Fibroblast of lung (primary cell): ENCODE results near the gene PTGES3. TPM values are rescaled to one million over a fixed set of nuclear protein-coding genes. Genes with fewer than 3 reads are reported as not detected.

Source experiments
- DNase-seq, 2 donors: peaks; one replicate each; pipeline versions ENCODE4 v3.0.0 to v3.0.0-alpha.2; 2010; ENCODE audit warnings: low read depth in 2 of 2
- H2AFZ ChIP-seq: 2 replicates; pipeline ENCODE4 v1.5.1; 2012; ENCODE audit warnings: low read length, control low read depth, inconsistent platforms
- H3K27ac ChIP-seq: 2 replicates; pipeline ENCODE4 v1.5.1; 2011; ENCODE audit warnings: low read length, control low read depth; ENCODE audit not compliant: insufficient read depth
- H3K27me3 ChIP-seq: 2 replicates; pipeline ENCODE4 v1.5.1; 2011; ENCODE audit warnings: mild to moderate bottlenecking, low read length; ENCODE audit not compliant: control insufficient read depth, insufficient read depth
- H3K36me3 ChIP-seq: 2 replicates; pipeline ENCODE4 v1.5.1; 2011; ENCODE audit warnings: low read length; ENCODE audit not compliant: control insufficient read depth, insufficient read depth
- H3K4me1 ChIP-seq: 2 replicates; pipeline ENCODE4 v1.5.1; 2011; ENCODE audit warnings: low read length; ENCODE audit not compliant: control insufficient read depth, insufficient read depth; ENCODE audit errors: extremely low read depth
- H3K4me2 ChIP-seq: 2 replicates; pipeline ENCODE4 v1.5.1; 2011; ENCODE audit warnings: low read length, control low read depth; ENCODE audit not compliant: insufficient read depth; ENCODE audit errors: extremely low read depth
- H3K4me3 ChIP-seq, 4 experiments: fragments of 200-600 bp in 1 of 4; sonication (generic) in 1 of 4; replicated peaks in 1 of 4; 2 replicates each; pipeline ENCODE4 v1.5.1; 2011 to 2016; ENCODE audit warnings: low read length in 4 of 4, low read depth in 3 of 4, mild to moderate bottlenecking in 3 of 4, control low read depth in 2 of 4, inconsistent platforms in 1 of 4, mixed read lengths in 1 of 4; ENCODE audit not compliant: insufficient read depth in 1 of 4; ENCODE audit errors: control extremely low read depth in 1 of 4
- H3K79me2 ChIP-seq: 2 replicates; pipeline ENCODE4 v1.5.1; 2012; ENCODE audit warnings: mild to moderate bottlenecking, low read length, inconsistent platforms; ENCODE audit not compliant: control insufficient read depth, insufficient read depth
- H3K9ac ChIP-seq: 2 replicates; pipeline ENCODE4 v1.5.1; 2011; ENCODE audit warnings: mild to moderate bottlenecking, low read length, control low read depth; ENCODE audit not compliant: insufficient read depth
- H3K9me3 ChIP-seq: 2 replicates; pipeline ENCODE4 v1.5.1; 2012; ENCODE audit warnings: low read depth, low read length; ENCODE audit not compliant: control insufficient read depth, insufficient read depth
- H4K20me1 ChIP-seq: 2 replicates; pipeline ENCODE4 v1.5.1; 2011; ENCODE audit warnings: low read length; ENCODE audit not compliant: control insufficient read depth, insufficient read depth; ENCODE audit errors: extremely low read depth
- EZH2 ChIP-seq: IDR thresholded peaks from 2 replicates; pipeline ENCODE4 v1.5.1; 2012; ENCODE audit warnings: low read length, control low read depth, mild to moderate bottlenecking; ENCODE audit errors: missing control alignments
- polyA plus RNA-seq, 2 donors: library from polyadenylated mRNA; depleted of rRNA in 1 of 2; stranded (reverse) in 1 of 2; unstranded in 1 of 2; fragments of >200 nt; gene quantifications; 2 replicates each; pipeline ENCODE4 v1.2.1, GENCODE V29; 2011 to 2012; ENCODE audit warnings: missing spikeins in 1 of 2
- total RNA-seq: library from RNA; depleted of rRNA; stranded (reverse); fragments of >200 nt; gene quantifications from 2 replicates; pipeline ENCODE4 v1.2.1, GENCODE V29; 2014
- TF ChIP-seq, protein P1 (sequence below), 2 donors: IDR thresholded peaks in 1 of 2; conservative IDR thresholded peaks in 1 of 2; 1 replicate in 1 of 2; 2 replicates in 1 of 2; pipeline ENCODE4 v1.5.1; 2011 to 2012; ENCODE audit warnings: low read length in 2 of 2, control low read depth in 1 of 2, inconsistent platforms in 1 of 2, low read depth in 1 of 2, mild to moderate bottlenecking in 1 of 2

Gene PTGES3
- total and polyA plus RNA-seq, 2 donors (not counting 1 experiment from before 2014, with no cell fraction given), result 60.3 to 119 TPM

DNA sequence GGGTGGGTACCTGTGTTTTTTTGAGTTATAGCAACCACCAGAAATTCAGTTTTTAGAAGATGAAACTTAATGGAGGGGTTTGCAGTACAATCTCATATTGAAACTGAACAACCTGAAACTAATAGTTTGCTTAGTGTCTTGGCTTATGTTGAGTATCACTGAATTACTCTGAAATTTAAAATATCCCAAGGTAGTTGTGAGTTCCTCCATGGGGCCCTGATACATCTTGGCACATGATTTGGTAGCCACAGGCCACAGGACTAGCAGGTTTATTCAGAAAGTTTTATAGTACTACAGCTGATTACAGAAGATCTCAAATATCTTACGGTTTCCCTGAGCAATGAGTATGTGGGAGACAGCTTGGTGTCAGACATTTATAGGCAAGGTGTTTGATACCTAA lies 10.4 kb downstream of the PTGES3 start:
- peaks cover 3% of the 10 kb centered on the region for H3K4me1 ChIP-seq

DNA sequence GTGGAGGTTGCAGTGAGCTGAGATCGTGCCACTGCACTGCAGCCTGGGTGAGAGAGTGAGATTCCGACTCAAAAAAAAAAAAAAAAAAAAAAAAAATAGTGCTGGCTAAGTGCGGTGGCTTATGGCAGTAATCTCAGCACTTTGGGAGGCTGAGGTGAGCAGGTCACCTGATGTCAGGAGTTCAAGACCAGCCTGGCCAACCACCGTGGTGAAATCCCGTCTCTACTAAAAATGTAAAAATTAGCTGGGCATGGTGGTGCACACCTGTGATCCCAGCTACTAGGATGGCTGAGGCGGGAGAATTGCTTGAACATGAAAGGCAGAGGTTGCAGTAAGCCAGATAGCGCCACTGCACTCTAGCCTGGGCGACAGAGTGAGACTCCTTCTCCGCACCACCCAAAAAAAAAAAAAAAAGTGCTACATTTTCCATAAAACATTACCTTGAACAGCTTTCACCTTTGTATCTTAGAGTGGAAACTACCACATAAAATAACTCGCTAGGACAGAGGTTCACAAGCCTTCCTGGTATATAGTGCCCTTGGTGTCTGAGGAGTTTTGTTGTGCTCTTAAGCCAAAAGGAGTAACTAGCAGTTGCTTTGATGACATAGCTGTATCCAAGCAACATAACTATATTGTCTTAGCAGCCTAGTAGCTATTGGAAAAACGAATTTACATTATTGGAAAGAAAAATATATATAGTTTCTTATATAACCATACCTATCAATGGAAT lies 11.1 kb downstream of the PTGES3 start:
- Histone ChIP-seq H4K20me1 (no peaks in the 10 kb centered on the region), H3K36me3 (peaks cover under 1% of the 10 kb centered on the region)

More for the DNA sequence above, 10.4 kb downstream of the PTGES3 start:
- Histone ChIP-seq H2AFZ (no peak overlapping the region), H3K4me2 (no peak overlapping the region), H4K20me1 (no peaks in the 10 kb centered on the region), H3K36me3 (peaks cover 1% of the 10 kb centered on the region), H3K9me3 (no peaks in the 10 kb centered on the region), H3K27ac (no peak overlapping the region), H3K9ac (no peak overlapping the region), H3K4me3 (no peak overlapping the region), H3K27me3 (no peaks in the 10 kb centered on the region), H3K79me2 (peaks cover 92% of the 10 kb centered on the region)
- TF ChIP-seq, protein P1, sequence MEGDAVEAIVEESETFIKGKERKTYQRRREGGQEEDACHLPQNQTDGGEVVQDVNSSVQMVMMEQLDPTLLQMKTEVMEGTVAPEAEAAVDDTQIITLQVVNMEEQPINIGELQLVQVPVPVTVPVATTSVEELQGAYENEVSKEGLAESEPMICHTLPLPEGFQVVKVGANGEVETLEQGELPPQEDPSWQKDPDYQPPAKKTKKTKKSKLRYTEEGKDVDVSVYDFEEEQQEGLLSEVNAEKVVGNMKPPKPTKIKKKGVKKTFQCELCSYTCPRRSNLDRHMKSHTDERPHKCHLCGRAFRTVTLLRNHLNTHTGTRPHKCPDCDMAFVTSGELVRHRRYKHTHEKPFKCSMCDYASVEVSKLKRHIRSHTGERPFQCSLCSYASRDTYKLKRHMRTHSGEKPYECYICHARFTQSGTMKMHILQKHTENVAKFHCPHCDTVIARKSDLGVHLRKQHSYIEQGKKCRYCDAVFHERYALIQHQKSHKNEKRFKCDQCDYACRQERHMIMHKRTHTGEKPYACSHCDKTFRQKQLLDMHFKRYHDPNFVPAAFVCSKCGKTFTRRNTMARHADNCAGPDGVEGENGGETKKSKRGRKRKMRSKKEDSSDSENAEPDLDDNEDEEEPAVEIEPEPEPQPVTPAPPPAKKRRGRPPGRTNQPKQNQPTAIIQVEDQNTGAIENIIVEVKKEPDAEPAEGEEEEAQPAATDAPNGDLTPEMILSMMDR (conservative IDR thresholded peaks at IDR 0.05 in 1 of 2, IDR thresholded peaks at IDR 0.05 in 1 of 2; ENCODE audit: low read depth in 1 of 2, low read length in 2 of 2), result no peak
- no peak for TF ChIP-seq EZH2
- no peak for DNase-seq

DNA sequence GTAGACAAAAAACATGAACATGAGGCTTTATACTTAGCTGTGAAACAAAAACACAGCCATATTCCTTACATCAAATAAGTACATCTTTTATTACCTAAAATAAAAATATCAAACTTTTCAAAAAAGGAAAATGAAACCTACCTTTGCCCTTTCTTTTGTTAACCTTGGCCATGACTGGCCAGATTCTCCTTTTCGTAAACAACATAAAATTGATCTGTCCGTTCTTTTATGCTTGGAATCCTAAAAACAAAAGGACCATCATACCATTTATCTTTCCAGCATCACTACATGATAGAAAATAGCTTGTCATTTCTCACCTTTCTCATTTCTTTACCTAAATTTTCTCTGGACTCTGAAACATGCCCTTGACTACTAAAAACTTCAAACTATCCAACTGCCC lies 16.5 kb downstream of the PTGES3 start:
- H3K36me3 ChIP-seq, result peaks cover 9% of the 10 kb centered on the region
- TF ChIP-seq, protein P1 (conservative IDR thresholded peaks at IDR 0.05 in 1 of 2, IDR thresholded peaks at IDR 0.05 in 1 of 2; ENCODE audit: low read depth in 1 of 2, low read length in 2 of 2), result no peak
- TF ChIP-seq EZH2, result no peak

More for the DNA sequence above, 11.1 kb downstream of the PTGES3 start:
- no peaks in the 10 kb centered on the region for H3K27me3 ChIP-seq
- H3K9ac ChIP-seq, result no peak overlapping the region
- peaks cover 92% of the 10 kb centered on the region for H3K79me2 ChIP-seq
- H2AFZ ChIP-seq, result no peak overlapping the region
- no peaks in the 10 kb centered on the region for H3K9me3 ChIP-seq
- peaks cover 3% of the 10 kb centered on the region for H3K4me1 ChIP-seq
- no peak for DNase-seq
- TF ChIP-seq, protein P1 (conservative IDR thresholded peaks at IDR 0.05 in 1 of 2, IDR thresholded peaks at IDR 0.05 in 1 of 2; ENCODE audit: low read depth in 1 of 2, low read length in 2 of 2), result no peak
- TF ChIP-seq EZH2, result no peak
- H3K27ac ChIP-seq, result no peak overlapping the region
- H3K4me2 ChIP-seq, result no peak overlapping the region
- H3K4me3 ChIP-seq, result no peak overlapping the region

More for the DNA sequence above, 16.5 kb downstream of the PTGES3 start:
- no peak overlapping the region for H3K9ac ChIP-seq
- H4K20me1 ChIP-seq, result no peaks in the 10 kb centered on the region
- H3K27ac ChIP-seq, result no peak overlapping the region
- H3K4me1 ChIP-seq, result peaks cover 3% of the 10 kb centered on the region
- no peak overlapping the region for H2AFZ ChIP-seq
- no peak overlapping the region for H3K4me2 ChIP-seq
- peaks cover 56% of the 10 kb centered on the region for H3K79me2 ChIP-seq
- no peaks in the 10 kb centered on the region for H3K9me3 ChIP-seq
- no peak for DNase-seq
- no peaks in the 10 kb centered on the region for H3K27me3 ChIP-seq
- H3K4me3 ChIP-seq, result no peak overlapping the region
